Measurements from ENCODE around the gene PSMD13. TPM values are rescaled to one million over a fixed set of nuclear protein-coding genes. Genes with fewer than 3 reads are reported as not detected.
A peak's percentile ranks its signal among the peaks of the same experiment; 100 is the strongest.
"Not testable (repeated sequence)": the region's sequence is repeated elsewhere in the genome, so short reads cannot be mapped to it uniquely, and the experiment has no call there.

PSMD13 gene
- total RNA-seq = 142 and 190 TPM in 2 replicates

- DNase-seq (ENCODE audit: low read depth in 2 of 2) = peak; percentile 76 to 89
These were observed at the start of gene PSMD13 for GRCh38 chr11:236774-237767. Gene PSMD13 (plus strand): TSS chr11:236976. CDS start chr11:237050, 74 bp downstream.

GRCh38 chr11:189200-189783 is 47.5 kb upstream of the PSMD13 start:
- peak in 1 of 2 donors; percentile 34 for DNase-seq (ENCODE audit: low read depth in 2 of 2)

GRCh38 chr11:189843-190311 is 46.9 kb upstream of the PSMD13 start:
- not testable (repeated sequence) for DNase-seq (ENCODE audit: low read depth in 2 of 2)

- DNase-seq (ENCODE audit: low read depth in 2 of 2) = not testable (repeated sequence)
These were observed 46.2 kb upstream of the PSMD13 start for GRCh38 chr11:190546-190945.

- DNase-seq (ENCODE audit: low read depth in 2 of 2) = not testable (repeated sequence)
These were observed 45.0 kb upstream of the PSMD13 start for GRCh38 chr11:191490-192478.

- not testable (repeated sequence) for DNase-seq (ENCODE audit: low read depth in 2 of 2)
These were observed 44.1 kb upstream of the PSMD13 start, which contains the start of gene SCGB1C1 for GRCh38 chr11:192674-193128. Gene SCGB1C1 (plus strand): TSS chr11:193078. CDS start chr11:193100, 22 bp downstream.

GRCh38 chr11:193481-193880 is 43.3 kb upstream of the PSMD13 start:
- not testable (repeated sequence) for DNase-seq (ENCODE audit: low read depth in 2 of 2)

- DNase-seq (ENCODE audit: low read depth in 2 of 2) = no peak
These were observed 39.7 kb upstream of the PSMD13 start for GRCh38 chr11:196786-197731.

- DNase-seq (ENCODE audit: low read depth in 2 of 2) = no peak
These were observed 39.0 kb upstream of the PSMD13 start for GRCh38 chr11:197741-198235.

- DNase-seq (ENCODE audit: low read depth in 2 of 2) = no peak
These were observed 38.5 kb upstream of the PSMD13 start for GRCh38 chr11:198236-198806.

- no peak for DNase-seq (ENCODE audit: low read depth in 2 of 2)
These were observed 37.7 kb upstream of the PSMD13 start for GRCh38 chr11:199004-199581.

GRCh38 chr11:199782-200181 is 37.0 kb upstream of the PSMD13 start:
- DNase-seq (ENCODE audit: low read depth in 2 of 2) = no peak

GRCh38 chr11:200224-201003 is 36.4 kb upstream of the PSMD13 start:
- DNase-seq (ENCODE audit: low read depth in 2 of 2) = no peak

GRCh38 chr11:201966-202365 is 34.8 kb upstream of the PSMD13 start:
- no peak for DNase-seq (ENCODE audit: low read depth in 2 of 2)

- DNase-seq (ENCODE audit: low read depth in 2 of 2) = no peak
These were observed 34.3 kb upstream of the PSMD13 start for GRCh38 chr11:202490-202889.

GRCh38 chr11:203056-203944 is 33.5 kb upstream of the PSMD13 start:
- DNase-seq (ENCODE audit: low read depth in 2 of 2) = no peak

- no peak for DNase-seq (ENCODE audit: low read depth in 2 of 2)
These were observed 32.7 kb upstream of the PSMD13 start for GRCh38 chr11:203945-204586.

Data from dermis microvascular lymphatic vessel endothelial cell (primary cell).